ES-I3 (cell line): ENCODE measurements around the gene MYO3B.
A peak's percentile ranks its signal among the peaks of the same experiment; 100 is the strongest.

Source experiments
- H3K36me3 ChIP-seq: 2 replicates; pipeline ENCODE4 v1.6.1; 2013; ENCODE audit warnings: mild to moderate bottlenecking, low read length, control low read depth, moderate library complexity; ENCODE audit not compliant: insufficient read depth
- H3K4me1 ChIP-seq: 2 replicates; pipeline ENCODE4 v1.6.1; 2013; ENCODE audit warnings: mild to moderate bottlenecking, control low read depth, low read length; ENCODE audit not compliant: insufficient read depth
- H3K9ac ChIP-seq: 2 replicates; pipeline ENCODE4 v1.6.1; 2013; ENCODE audit warnings: low read depth, mild to moderate bottlenecking, low read length, moderate library complexity
- H3K9me3 ChIP-seq: 2 replicates; pipeline ENCODE4 v1.6.1; 2013; ENCODE audit warnings: mild to moderate bottlenecking, low read length, moderate library complexity; ENCODE audit not compliant: control insufficient read depth, insufficient read depth

Gene MYO3B

DNA sequence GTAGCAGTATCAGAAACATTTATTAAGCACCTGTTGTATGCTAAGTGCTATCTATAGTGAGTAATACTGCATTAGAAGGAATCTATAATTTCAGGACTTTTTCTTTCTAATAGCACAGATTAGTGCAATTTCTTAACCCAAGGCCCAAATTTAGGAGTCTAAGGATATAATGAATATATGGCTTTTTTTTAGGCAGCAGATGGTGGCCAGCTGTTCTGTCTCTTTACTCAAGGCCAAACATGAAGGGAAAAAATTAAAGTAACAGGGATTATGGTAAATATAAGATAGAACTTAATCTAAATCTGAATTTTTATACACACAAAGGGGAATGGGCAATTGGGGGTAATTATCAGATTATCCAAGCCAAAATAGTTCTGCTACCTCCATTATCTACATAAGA, 306.6 kb downstream of the MYO3B start:
- H3K4me1 ChIP-seq = peaks cover 3% of the 10 kb centered on the region; the same call in 1 of the 2 replicates
- no peaks in the 10 kb centered on the region for H3K9me3 ChIP-seq
- no peak overlapping the region for H3K9ac ChIP-seq
- no peaks in the 10 kb centered on the region for H3K36me3 ChIP-seq

DNA sequence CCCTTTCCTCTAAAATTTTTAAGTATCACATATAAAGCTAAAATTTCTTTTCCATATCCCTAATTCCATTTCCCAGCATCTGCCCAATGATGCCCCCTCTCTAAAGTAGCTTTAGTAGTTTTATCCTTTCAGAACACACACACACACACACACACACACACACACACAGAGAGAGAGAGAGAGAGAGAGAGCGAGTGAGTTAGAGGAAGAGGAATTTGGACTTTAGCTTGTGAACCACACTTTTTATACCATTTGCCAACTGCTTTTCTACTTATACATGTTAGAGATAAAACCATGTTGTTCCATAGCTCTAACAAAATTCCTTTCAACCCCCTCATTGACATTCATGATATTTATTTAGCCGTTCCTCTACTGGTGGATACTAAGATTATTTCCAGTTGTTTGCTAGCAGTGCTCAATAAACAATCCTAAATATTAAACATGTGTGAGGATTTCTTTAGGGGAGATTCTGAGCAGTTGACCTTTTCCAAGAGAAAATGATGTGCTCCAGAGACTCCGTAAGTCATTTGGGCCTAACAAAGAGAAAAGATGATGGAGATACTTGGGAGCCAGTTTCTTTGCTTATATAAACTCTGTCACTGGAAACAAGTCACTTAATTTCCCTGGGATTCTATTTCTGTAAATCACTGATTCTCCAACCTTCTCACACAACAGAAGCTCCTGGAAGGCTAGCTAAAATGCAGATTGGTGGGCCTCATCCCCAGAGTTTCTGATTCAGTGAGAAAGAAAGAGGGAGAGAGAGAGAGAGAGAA, 307.5 kb downstream of the MYO3B start:
- H3K4me1 ChIP-seq = peaks cover 3% of the 10 kb centered on the region; the same call in 1 of the 2 replicates
- H3K9me3 ChIP-seq = no peaks in the 10 kb centered on the region
- H3K36me3 ChIP-seq = no peaks in the 10 kb centered on the region
- no peak overlapping the region for H3K9ac ChIP-seq

DNA sequence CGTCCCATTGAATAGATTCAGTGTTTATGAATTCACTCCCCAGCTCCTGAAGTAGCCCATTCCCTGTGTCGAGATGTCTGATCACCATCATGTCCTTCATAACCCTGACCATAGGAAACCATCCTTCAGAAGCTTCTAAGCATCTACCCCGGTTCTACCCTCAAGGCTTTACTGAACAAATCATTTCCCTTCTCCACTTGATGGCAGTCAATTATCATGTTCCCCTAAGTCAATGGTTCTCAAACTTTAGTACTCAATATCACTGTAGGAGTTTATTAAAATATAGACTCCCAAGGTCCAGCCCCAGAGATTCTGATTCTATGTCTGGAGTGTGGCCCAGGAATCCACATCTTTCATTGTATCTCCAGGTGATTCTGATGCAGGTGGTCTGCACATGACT, 308.8 kb downstream of the MYO3B start:
- Histone ChIP-seq H3K9me3 (no peaks in the 10 kb centered on the region), H3K9ac (no peak overlapping the region), H3K36me3 (no peaks in the 10 kb centered on the region), H3K4me1 (peaks cover 3% of the 10 kb centered on the region; the same call in 1 of the 2 replicates)

- H3K4me1 ChIP-seq = peaks cover 3% of the 10 kb centered on the region; the same call in 1 of the 2 replicates
- H3K36me3 ChIP-seq = no peaks in the 10 kb centered on the region
- no peaks in the 10 kb centered on the region for H3K9me3 ChIP-seq
- H3K9ac ChIP-seq = no peak overlapping the region
Measured at GRCh38 chr2:170488807-170489206, 310.9 kb downstream of the MYO3B start.

DNA sequence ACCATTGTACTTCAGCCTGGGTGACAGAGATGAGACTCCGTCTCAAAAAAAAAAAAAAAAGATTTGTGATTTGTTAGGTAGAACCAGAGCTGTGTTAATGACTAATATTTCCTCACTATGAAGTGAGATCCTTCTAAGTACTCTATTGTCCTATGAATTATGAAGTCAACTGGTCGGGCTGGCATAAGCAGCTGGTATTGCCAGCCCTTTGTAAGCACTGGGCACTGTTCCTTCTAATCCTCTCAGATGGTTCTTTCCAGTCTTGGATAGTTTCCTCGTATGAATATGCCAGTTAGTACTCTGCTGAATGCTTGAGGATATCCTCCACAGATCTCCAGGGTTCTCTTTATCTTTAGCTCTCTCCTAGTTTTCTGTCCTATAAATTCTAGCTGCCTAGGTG, 314.1 kb downstream of the MYO3B start:
- no peaks in the 10 kb centered on the region for H3K9me3 ChIP-seq
- H3K36me3 ChIP-seq = no peaks in the 10 kb centered on the region
- H3K9ac ChIP-seq = no peak overlapping the region
- H3K4me1 ChIP-seq = peaks cover 5% of the 10 kb centered on the region; the same call in 1 of the 2 replicates

DNA sequence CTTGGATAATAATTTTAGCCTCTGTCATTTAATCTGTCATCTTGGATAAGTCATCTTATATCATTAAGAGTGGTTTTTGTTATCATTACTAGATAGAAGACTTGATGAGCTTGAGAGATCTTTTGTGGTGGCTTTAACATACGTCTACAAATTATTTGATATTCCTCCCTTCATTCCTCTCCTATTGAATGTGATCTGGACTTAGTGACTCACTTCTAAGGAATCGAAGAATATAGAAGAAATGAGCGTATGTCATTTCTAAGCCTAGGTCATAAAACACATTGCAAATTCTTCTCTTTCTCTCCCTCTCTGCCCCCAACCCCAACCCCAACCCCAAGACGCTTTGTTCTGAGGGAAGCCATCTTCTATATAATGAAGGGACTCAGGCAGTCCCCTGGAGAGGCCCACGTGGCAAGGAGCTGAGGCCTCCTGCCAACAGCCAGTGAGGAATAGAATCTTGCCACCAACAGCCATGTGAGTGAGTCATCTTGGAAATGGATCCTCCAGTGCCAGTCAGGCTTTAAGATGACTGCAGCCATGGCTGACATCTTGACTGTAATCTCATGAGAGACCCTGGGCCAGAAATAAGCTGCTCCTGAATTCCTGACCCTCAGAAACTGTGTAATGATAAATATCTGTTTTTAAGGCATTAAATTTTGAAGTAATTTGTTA, 315.6 kb downstream of the MYO3B start:
- Histone ChIP-seq H3K9me3 (no peaks in the 10 kb centered on the region), H3K36me3 (no peaks in the 10 kb centered on the region), H3K9ac (no peak overlapping the region), H3K4me1 (peaks cover 6% of the 10 kb centered on the region)

- H3K36me3 ChIP-seq = no peaks in the 10 kb centered on the region
- H3K9me3 ChIP-seq = no peaks in the 10 kb centered on the region
- peaks cover 19% of the 10 kb centered on the region for H3K4me1 ChIP-seq
- H3K9ac ChIP-seq = no peak overlapping the region
Measured at GRCh38 chr2:170495896-170496295, 317.9 kb downstream of the MYO3B start.

GRCh38 chr2:170498619-170499018, 320.7 kb downstream of the MYO3B start:
- peaks cover 43% of the 10 kb centered on the region for H3K4me1 ChIP-seq
- no peak overlapping the region for H3K9ac ChIP-seq
- no peaks in the 10 kb centered on the region for H3K9me3 ChIP-seq
- no peaks in the 10 kb centered on the region for H3K36me3 ChIP-seq

DNA sequence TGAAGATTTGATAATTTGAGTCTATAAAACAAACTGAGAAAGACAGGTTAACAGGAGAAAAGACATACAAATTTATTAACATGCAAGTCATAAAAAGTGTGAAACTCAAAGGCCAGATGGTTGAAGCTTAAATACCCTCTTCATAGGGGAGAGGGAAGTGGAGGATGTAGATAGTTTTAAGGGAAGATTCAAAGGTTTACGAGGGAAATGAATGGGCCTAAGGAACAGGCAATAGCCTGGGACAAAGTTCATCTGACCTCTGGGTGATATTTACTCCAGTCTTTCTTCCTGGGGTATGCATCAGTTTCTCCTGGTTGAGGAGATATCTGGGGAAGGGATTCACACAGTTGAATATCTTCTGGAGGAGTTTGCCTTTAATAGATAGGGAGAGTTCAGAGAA, 322.2 kb downstream of the MYO3B start:
- H3K9ac ChIP-seq = no peak overlapping the region
- H3K4me1 ChIP-seq = peaks cover 55% of the 10 kb centered on the region
- no peaks in the 10 kb centered on the region for H3K9me3 ChIP-seq
- H3K36me3 ChIP-seq = no peaks in the 10 kb centered on the region

DNA sequence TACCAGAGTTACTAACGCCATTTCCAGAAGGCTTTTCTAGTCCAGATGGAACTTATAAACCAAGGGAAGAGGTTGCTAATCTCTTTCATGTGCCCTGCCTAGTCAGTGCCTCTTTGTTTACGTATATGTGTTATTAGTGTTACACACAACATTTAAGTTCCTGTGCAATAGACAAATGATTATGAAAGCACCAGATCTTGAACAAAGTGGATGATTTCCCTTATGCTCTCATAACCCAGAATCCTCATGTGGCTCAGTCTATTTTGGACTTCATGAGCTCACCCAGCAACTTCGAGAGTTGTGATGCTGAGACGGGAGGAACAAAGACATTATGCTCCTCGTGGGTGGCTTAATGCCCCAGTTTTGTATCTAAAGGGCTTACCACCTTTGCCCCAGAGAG, 322.8 kb downstream of the MYO3B start:
- Histone ChIP-seq H3K4me1 (peaks cover 57% of the 10 kb centered on the region), H3K36me3 (no peaks in the 10 kb centered on the region), H3K9me3 (no peaks in the 10 kb centered on the region), H3K9ac (no peak overlapping the region)

GRCh38 chr2:170501421-170502043, 323.6 kb downstream of the MYO3B start:
- Histone ChIP-seq H3K9me3 (no peaks in the 10 kb centered on the region), H3K9ac (no peak overlapping the region), H3K4me1 (peaks cover 61% of the 10 kb centered on the region), H3K36me3 (no peaks in the 10 kb centered on the region)

DNA sequence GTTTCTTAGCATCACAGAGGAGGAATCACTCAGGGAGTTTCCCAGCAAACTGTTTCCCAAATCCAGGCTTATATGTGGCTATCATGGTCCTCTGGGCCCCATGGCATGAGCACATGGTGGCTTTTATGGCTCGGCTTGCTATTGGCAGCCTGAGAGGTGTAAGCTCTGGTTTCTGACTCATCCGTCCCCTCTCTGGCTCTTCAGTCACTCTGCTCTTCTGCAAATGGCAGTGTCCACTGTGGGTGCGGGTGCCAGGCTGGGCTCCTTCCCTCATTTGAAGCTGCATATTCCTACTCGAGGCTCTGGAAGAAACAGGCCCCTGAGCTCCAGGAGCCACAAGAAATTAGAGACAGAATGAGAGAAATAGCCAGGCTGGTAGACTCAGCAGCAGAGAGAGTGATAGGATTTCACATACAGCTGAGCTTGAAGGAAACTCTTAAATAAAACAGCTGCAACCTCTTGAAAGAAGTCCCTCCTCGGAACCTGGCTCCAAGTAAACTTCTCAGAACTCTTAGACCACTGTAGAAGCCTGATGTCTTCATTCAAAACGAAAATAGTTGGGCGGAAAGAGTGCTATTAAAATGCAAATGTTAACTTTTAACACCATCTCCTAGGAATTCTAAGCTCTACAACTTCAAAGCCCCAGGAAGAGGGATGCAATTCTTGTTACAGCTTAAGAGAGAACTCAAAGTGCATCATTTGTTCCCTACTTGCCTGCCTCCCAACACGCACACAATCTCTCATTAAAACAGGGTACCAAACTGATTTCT, 324.6 kb downstream of the MYO3B start:
- peaks cover 61% of the 10 kb centered on the region for H3K4me1 ChIP-seq

DNA sequence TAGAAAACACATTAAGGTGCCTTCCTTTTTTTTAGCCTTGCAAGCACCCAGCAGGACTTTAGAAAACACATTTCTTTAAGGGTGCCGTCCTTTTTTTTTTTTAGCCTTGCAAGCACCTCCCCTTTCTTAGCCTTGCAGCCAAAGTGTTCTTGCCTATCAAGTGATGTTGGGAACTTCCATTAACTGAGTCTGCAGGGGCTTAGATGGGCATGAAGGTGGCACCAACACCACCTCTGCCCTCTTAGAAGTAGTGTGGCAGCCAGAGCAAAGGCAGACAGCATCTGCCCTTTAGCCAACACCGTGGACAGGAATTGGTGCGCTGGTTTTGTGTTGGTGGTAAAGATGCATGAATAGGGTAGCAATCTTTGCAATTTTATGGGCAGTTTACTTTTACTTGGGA, 325.6 kb downstream of the MYO3B start:
- Histone ChIP-seq H3K9ac (0 out of 2 replicates have a peak overlapping the region, but pooled peaks have one; percentile 6), H3K36me3 (no peaks in the 10 kb centered on the region), H3K4me1 (peaks cover 60% of the 10 kb centered on the region)

More for the DNA sequence above, 324.6 kb downstream of the MYO3B start:
- Histone ChIP-seq H3K9ac (0 out of 2 replicates have a peak overlapping the region, but pooled peaks have one; percentile 6), H3K36me3 (no peaks in the 10 kb centered on the region), H3K9me3 (no peaks in the 10 kb centered on the region)

More for the DNA sequence above, 325.6 kb downstream of the MYO3B start:
- H3K9me3 ChIP-seq = no peaks in the 10 kb centered on the region
